Measurements from ENCODE around the gene NUCKS1. TPM values are rescaled to one million over a fixed set of nuclear protein-coding genes. Genes with fewer than 3 reads are reported as not detected.

Gene NUCKS1, protein sequence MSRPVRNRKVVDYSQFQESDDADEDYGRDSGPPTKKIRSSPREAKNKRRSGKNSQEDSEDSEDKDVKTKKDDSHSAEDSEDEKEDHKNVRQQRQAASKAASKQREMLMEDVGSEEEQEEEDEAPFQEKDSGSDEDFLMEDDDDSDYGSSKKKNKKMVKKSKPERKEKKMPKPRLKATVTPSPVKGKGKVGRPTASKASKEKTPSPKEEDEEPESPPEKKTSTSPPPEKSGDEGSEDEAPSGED
- total RNA-seq = 100 to 1,000 TPM; 115 to 147 TPM
- 100 to 1,000 TPM; 366 to 481 (median 378) TPM for polyA plus RNA-seq (ENCODE audit: insufficient read length in 6 of 6)
- long read RNA-seq, donor 1, full-length matches to known transcripts = 85 of 350 reads
- long read RNA-seq, donor 1, partial matches to known transcripts = 248 of 350 reads
- long read RNA-seq, donor 1, other reads (novel, unspliced or antisense) = 17 of 350 reads
- long read RNA-seq, donor 2, full-length matches to known transcripts = 57 of 337 reads
- long read RNA-seq, donor 2, partial matches to known transcripts = 273 of 337 reads
- long read RNA-seq, donor 2, other reads (novel, unspliced or antisense) = 7 of 337 reads
- long read RNA-seq, donor 3, full-length matches to known transcripts = 28 of 128 reads
- long read RNA-seq, donor 3, partial matches to known transcripts = 100 of 128 reads
- long read RNA-seq, donor 3, other reads (novel, unspliced or antisense) = 0 of 128 reads
- long read RNA-seq, donor 4, partial matches to known transcripts = 7 of 14 reads
- long read RNA-seq, donor 4, other reads (novel, unspliced or antisense) = 7 of 14 reads
- long read RNA-seq, donor 5, full-length matches to known transcripts = 40 of 208 reads
- long read RNA-seq, donor 5, partial matches to known transcripts = 168 of 208 reads
- long read RNA-seq, donor 5, other reads (novel, unspliced or antisense) = 0 of 208 reads
- long read RNA-seq, donor 6, full-length matches to known transcripts = 21 of 164 reads
- long read RNA-seq, donor 6, partial matches to known transcripts = 143 of 164 reads
- long read RNA-seq, donor 6, other reads (novel, unspliced or antisense) = 0 of 164 reads
- long read RNA-seq, donor 7, full-length matches to known transcripts = 14 of 48 reads
- long read RNA-seq, donor 7, partial matches to known transcripts = 34 of 48 reads
- long read RNA-seq, donor 7, other reads (novel, unspliced or antisense) = 0 of 48 reads
- long read RNA-seq, donor 8, full-length matches to known transcripts = 32 of 108 reads
- long read RNA-seq, donor 8, partial matches to known transcripts = 76 of 108 reads
- long read RNA-seq, donor 8, other reads (novel, unspliced or antisense) = 0 of 108 reads
- long read RNA-seq, donor 9, partial matches to known transcripts = 0 of 1 reads
- long read RNA-seq, donor 9, other reads (novel, unspliced or antisense) = 0 of 1 reads
- long read RNA-seq, donor 10, partial matches to known transcripts = 1 of 5 reads
- long read RNA-seq, donor 10, other reads (novel, unspliced or antisense) = 4 of 5 reads
- long read RNA-seq, donor 11, full-length matches to known transcripts = 27 of 166 reads
- long read RNA-seq, donor 11, partial matches to known transcripts = 139 of 166 reads
- long read RNA-seq, donor 11, other reads (novel, unspliced or antisense) = 0 of 166 reads
- long read RNA-seq, donor 12, full-length matches to known transcripts = 61 of 145 reads
- long read RNA-seq, donor 12, partial matches to known transcripts = 71 of 145 reads
- long read RNA-seq, donor 12, other reads (novel, unspliced or antisense) = 13 of 145 reads

- ATAC-seq (peak; percentile 82), DNase-seq (peak; percentile 94 to 98 (median 98))
- no peak for TF ChIP-seq CTCF (IDR thresholded peaks at IDR 0.05)
- Histone ChIP-seq H3K4me3 (peak within 1 kb of the TSS; percentile 59 to 88), H3K4me1 (peaks cover 21 to 31% of the 10 kb centered on the region in 2 donors), H3K27me3 (no peaks in the 10 kb centered on the region), H3K9me3 (no peaks in the 10 kb centered on the region), H3K36me3 (no peaks in the 10 kb centered on the region), H3K27ac (peak within 1 kb of the TSS; percentile 94 to 98)
- intact Hi-C loops (cut with DNase I) = no loop called here
Measured at GRCh38 chr1:205750138-205751035, at the start of gene NUCKS1. Gene NUCKS1 (minus strand): TSS chr1:205750182. CDS start chr1:205749973, 209 bp downstream.

DNA sequence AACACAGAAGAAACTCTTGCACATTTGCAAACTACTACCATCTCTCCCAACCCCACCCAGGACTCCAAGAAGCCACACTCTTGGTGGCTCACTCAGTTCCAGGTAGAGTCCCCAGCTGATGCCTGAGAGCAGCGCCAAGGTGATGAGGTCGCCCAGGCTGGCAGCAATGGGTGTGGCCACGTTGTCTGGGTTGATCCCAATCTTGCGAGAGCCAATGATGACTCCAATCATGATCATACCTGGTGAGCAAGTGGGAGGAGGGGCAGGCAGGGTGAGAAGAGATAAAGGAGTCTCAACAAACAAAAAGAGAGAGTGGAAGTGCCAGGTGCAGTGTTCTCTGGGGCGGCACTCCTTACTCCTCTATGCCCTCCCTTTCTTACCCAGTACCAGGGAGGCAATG lies 48.6 kb upstream of the NUCKS1 start:
- ATAC-seq = no peak
- Histone ChIP-seq H3K27me3 (no peaks in the 10 kb centered on the region), H3K36me3 (peaks cover 0 to 65% of the 10 kb centered on the region in 2 donors), H3K27ac (no peak overlapping the region), H3K4me3 (no peak overlapping the region), H3K4me1 (no peaks in the 10 kb centered on the region), H3K9me3 (no peaks in the 10 kb centered on the region)
- intact Hi-C loops (cut with DNase I) = loop anchor here in 1 of 2 donors (10.0 kb wide), 1 partner anchor 116 kb away; no protein-coding TSS in a partner anchor
- DNase-seq = no peak
- no peak for TF ChIP-seq CTCF (IDR thresholded peaks at IDR 0.05)

DNA sequence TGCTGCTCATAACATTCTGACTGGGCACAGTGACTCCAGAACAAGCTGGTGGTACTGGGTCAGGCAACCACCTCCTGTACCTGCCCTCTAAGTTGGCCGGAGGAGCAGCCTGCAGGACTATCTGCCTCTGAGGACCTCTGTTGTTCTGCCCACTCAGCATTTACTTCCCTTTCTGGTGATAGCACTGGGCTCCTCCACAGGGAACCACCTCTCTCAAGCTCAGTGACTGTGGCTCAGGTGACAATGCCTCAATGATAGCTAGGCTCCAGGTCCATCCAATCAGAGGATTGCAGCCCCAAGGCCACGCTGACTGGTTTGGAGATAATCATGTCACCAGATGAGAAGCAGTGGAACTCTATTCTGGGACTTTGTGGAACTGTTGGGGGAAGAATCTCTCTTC lies 47.2 kb upstream of the NUCKS1 start:
- Histone ChIP-seq H3K4me1 (no peaks in the 10 kb centered on the region), H3K27ac (no peak overlapping the region), H3K4me3 (no peak overlapping the region), H3K27me3 (no peaks in the 10 kb centered on the region), H3K9me3 (no peaks in the 10 kb centered on the region), H3K36me3 (peaks cover 0 to 78% of the 10 kb centered on the region in 2 donors)
- no peak for ATAC-seq
- intact Hi-C loops (cut with DNase I) = loop anchor here in 1 of 2 donors (10.0 kb wide), 1 partner anchor 118 kb away; no protein-coding TSS in a partner anchor
- no peak for DNase-seq
- TF ChIP-seq CTCF (IDR thresholded peaks at IDR 0.05) = no peak

Data from left lung (tissue), 14 donors.